GM12875 (cell line): ENCODE data around the gene MIS12.

Experiments
- H3K4me3 ChIP-seq: one replicate; pipeline ENCODE4 v1.5.1; 2011; ENCODE audit warnings: low read depth, low read length, control low read depth
- CTCF ChIP-seq: IDR thresholded peaks from 2 replicates; pipeline ENCODE4 v1.5.1; 2011; ENCODE audit warnings: low read depth, mild to moderate bottlenecking, control low read depth, inconsistent platforms, low read length, moderate library complexity, borderline replicate concordance; ENCODE audit not compliant: insufficient read depth

Gene MIS12

GRCh38 chr17:5509482-5509881 is 23.1 kb downstream of the MIS12 start:
- no peak overlapping the region for H3K4me3 ChIP-seq
- no peak for TF ChIP-seq CTCF

GRCh38 chr17:5510771-5511170 is 24.4 kb downstream of the MIS12 start:
- no peak for TF ChIP-seq CTCF
- H3K4me3 ChIP-seq = no peak overlapping the region

DNA sequence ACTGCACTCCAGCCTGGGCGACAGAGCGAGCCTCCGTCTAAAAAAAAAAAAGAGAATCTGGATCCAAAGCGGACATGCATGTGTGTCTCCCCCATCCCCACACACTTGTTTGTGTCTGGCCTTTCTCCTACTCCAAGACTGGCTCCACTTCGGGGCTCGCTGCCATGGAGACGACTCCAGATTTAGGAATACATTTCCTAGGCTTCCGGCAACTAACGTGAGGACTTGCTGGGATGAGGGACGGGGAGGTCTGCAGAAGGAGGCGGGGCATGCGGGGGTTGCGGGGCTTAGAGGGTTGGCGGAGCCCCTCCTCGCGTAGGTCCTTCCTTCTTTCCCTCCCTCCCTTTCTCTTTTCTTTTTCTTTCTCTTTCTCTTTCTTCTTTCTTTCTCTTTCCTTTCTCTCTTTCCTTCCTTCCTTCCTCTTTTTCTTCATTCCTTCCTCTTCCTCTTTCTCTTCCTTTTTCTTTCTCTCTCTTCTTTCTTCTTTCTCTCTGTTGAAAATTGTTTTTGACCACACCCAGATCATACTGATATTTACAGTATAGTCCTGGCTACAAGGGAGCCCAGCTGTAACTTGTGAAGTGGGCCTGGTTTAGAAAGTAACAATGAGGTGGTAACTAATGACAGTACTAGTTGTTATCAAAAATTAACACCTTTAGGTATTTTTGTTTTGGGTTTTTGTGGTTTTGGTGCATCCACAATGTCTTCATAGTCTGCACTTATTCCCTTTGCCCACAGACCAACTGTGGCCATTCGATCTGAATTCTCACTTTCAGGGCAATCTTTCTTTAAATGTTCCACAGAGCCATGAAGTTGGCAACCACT is 25.2 kb downstream of the MIS12 start:
- TF ChIP-seq CTCF = no peak
- H3K4me3 ChIP-seq = no peak overlapping the region

GRCh38 chr17:5513628-5514027 is 27.3 kb downstream of the MIS12 start:
- TF ChIP-seq CTCF = no peak
- H3K4me3 ChIP-seq = no peak overlapping the region

GRCh38 chr17:5514976-5515375 is 28.6 kb downstream of the MIS12 start:
- H3K4me3 ChIP-seq = no peak overlapping the region
- no peak for TF ChIP-seq CTCF

GRCh38 chr17:5516060-5516792 is 29.9 kb downstream of the MIS12 start:
- no peak overlapping the region for H3K4me3 ChIP-seq
- TF ChIP-seq CTCF = no peak

DNA sequence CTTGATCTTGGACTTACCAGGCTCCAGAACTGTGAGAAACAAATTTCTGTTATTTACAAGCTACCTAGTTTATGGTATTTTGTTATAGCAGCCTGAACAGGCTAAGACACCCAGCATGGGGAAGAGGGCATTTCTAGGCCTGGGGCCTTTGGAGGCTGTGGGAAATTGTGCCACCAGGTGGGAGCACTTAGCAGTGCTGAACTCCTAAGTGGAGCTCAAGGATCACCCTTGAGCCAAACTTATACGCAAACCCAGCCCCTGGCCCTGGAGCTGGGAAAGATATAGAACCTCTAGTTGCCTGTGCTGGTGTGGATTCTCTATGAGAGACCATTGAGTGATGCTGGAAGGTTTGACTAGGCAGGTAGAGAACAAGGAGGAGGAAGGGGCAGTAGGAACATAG is 36.1 kb downstream of the MIS12 start:
- no peak overlapping the region for H3K4me3 ChIP-seq

More for the DNA sequence above, 36.1 kb downstream of the MIS12 start:
- TF ChIP-seq CTCF = no peak
